IPS-NIHi11 (cell line): ENCODE data around the gene LAMB2.

Experiments
- DNase-seq: peaks from one replicate; pipeline ENCODE4 v3.0.0; 2012; ENCODE audit warnings: mixed read lengths, low spot score

LAMB2 gene

DNA sequence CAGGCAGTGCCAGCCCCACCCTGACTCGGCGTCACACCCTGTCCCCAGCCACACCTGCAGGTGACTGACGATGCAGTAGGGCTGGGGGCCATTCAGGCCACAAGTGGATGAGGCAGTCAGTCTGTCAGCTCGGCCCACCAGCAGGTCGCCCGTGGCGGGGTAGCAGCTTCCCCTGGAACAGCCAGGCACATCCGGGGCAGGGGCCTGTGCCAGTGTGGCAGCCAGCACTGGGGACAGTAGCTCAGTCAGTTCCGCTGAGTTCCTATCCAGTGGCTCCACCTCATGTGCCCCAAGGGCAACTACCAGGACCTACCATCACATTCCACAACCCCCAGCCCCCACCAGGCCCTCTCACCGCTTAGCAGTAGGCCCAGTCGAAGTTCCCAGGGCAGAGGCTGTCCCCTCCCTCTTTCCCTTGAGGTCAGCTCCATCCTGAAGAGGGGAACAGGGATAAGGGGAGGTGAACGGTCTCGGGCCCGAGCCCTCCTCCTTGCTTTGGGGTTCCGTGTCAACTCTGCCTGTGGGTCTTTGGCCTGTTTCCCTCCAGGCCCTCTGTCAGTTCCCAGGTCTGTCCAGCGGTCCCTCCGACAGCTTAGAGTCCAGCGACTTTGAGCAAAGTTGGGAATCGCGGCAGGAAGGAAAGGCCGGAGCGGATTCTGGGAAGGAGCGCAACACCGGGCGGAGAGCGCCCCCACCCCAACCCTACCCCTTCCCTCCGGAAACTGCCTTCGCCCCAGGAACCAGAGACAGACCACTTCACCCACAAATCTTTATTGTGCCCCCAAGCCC lies at the start of gene LAMB2:
Gene LAMB2, minus strand, starts transcription at position 614 of the 789 bp plus-strand sequence. Its CDS starts 183 bp downstream, at position 431.
- DNase-seq: peak; percentile 90

DNA sequence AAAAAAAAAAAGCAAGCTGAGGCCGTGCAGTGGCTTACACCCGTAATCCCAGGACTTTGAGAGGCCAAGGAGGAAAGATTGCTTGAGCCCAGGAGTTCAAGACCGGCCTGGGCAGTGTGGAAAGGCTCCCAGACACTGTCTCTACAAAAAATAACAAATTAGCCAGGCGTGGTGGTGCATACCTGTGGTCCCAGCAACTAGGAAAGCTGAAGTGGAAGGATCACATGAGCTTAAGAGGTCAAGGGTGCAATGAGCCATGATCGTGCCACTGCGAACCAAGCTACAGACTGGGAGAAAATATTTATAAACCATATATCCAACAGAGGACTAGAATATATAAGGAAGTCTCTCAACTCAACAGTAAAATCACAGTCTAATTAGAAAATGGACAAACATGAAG lies 48.5 kb upstream of the LAMB2 start:
- no peak for DNase-seq

DNA sequence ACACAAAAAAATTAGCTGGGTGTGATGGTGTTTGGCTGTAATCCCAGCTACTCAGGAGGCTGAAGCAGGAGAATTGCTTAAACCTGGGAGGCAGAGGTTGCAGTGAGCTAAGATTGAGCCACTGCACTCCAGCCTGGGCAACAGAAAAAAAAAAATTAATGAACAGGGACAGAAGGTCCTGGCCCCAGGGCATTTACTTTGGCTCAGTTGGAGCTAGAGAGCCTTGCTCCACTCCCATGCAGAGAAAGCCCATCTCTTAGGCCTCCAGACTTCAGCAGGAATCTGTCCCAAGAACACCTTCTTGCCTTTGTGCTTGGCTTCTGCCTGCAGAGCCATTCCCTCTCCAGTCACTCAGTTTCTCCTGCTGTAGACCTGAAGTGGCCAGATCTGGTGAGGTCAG lies 47.3 kb upstream of the LAMB2 start:
- no peak for DNase-seq

DNA sequence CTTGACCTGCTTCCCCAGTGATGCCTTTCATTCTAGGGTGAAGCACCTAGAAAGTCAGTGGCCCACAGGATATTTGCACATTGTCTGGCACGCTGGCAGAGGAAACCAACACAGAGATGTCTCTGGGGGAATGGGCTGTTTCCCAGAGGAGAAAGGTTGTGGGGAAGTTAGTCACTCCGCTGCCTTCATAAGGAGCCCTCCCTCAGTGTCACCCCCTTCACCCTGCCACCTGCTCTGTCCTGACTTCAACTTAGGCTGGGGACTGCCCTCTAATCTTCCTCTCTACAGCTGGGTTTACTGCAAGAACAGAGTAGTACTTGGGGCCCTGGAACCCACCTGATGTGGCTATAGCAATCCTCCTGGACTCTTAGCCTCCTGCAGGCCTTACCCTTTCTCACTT lies 44.2 kb upstream of the LAMB2 start:
- DNase-seq: no peak

DNA sequence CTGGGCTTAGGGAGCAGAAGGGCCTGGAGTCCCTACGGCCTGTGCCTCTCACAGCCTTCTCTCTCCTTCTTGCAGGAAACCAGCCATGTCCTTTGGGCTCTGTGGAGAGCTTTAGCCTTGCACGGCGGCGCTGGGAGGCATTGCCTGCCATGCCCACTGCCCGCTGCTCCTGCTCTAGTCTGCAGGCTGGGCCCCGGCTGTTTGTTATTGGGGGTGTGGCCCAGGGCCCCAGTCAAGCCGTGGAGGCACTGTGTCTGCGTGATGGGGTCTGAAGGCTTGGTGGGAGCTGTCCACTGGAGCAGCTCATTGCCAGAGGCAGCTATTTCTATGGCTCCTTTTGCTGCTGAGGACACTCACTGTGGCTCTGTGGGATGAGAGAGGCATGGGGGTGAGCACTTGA lies 42.7 kb upstream of the LAMB2 start:
- no peak for DNase-seq

DNA sequence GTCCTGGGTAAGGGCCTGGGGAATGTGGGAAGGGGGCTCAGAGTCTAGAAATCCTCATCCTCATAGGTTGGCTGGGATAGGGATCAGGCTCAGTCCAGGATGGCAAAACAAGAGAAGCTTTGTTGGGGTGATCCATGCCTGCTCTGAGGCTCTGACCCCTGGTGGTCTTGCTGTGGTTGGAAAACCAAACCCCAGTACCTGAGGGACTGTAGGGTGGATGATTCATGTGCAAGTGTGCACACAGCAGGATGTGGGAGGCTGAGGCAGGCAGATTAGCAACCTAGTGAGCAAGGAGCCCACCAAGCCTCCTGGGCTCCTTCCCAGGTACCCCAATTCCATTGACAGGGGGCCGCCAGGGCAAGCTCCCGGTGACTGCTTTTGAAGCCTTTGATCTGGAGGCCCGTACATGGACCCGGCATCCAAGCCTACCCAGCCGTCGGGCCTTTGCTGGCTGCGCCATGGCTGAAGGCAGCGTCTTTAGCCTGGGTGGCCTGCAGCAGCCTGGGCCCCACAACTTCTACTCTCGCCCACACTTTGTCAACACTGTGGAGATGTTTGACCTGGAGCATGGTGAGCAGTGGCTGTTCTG lies 41.6 kb upstream of the LAMB2 start:
- no peak for DNase-seq

DNA sequence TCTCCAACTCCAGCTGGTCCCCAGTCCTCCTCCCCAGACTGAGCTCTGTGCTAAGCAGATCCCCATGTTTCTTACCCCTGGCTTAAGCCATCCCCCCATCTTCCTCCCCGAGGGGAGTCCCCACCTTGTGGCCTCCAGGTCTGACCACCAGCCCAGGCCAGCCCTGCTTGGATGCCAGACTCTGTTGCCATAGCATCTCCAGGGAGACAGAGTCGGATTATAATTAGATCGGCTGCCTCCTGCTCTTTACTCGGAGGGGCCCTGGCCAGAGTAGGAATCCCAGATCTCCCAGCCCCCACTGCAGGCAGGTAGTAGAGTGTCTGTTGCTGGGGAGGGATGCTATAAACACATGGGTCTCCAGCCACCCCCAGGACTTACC lies 40.9 kb upstream of the LAMB2 start:
- no peak for DNase-seq

DNA sequence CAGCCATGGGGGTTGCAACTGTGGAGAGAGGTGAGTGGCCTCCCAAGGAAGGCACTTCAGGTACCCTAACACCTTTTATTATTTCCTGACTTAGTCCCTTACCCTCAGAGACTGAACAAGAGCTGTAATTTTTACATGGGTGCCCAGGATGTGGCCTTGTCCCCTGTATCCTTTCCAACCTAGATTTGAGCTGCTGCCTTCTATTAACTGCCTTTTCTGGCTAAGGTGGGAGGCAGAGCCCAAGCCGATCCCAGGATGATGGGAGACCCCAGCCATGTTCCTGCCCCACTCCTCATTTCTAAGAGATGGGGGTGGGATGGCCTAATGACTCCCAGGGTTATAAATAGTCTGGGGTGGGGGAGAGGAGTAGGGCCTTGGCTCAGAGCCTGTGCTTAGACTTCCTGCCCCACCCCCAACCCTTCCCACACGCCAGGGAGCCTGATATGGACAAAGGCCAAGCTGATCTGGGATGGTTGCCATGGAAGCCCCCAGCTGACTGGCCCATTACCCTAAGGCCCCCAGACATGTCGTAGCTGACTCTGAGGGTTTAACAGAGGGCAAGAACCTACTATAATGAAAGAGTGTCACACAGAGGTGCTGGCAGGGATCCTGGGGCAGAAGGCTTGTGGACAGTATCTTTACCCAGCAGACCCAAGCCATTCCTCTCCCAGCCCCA lies 40.4 kb upstream of the LAMB2 start:
- DNase-seq: peak; percentile 78

DNA sequence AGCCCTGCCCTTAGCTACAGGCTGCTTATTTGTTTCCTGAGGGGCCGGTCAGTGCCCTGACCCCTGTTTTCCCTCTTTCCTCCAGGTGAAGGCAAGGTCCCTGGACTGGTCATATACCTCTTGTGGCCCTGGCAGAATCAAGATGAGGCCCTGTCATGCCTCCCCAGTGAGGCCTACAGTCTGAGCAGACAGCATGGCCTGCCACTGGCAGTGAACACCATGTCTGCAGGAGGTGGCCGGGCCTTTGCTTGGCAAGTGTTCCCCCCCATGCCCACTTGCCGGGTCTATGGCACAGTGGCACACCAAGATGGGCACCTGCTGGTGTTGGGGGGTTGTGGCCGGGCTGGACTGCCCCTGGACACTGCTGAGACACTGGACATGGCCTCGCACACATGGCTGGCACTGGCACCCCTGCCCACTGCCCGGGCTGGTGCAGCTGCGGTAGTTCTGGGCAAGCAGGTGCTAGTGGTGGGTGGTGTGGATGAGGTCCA lies 39.7 kb upstream of the LAMB2 start:
- DNase-seq: no peak

DNA sequence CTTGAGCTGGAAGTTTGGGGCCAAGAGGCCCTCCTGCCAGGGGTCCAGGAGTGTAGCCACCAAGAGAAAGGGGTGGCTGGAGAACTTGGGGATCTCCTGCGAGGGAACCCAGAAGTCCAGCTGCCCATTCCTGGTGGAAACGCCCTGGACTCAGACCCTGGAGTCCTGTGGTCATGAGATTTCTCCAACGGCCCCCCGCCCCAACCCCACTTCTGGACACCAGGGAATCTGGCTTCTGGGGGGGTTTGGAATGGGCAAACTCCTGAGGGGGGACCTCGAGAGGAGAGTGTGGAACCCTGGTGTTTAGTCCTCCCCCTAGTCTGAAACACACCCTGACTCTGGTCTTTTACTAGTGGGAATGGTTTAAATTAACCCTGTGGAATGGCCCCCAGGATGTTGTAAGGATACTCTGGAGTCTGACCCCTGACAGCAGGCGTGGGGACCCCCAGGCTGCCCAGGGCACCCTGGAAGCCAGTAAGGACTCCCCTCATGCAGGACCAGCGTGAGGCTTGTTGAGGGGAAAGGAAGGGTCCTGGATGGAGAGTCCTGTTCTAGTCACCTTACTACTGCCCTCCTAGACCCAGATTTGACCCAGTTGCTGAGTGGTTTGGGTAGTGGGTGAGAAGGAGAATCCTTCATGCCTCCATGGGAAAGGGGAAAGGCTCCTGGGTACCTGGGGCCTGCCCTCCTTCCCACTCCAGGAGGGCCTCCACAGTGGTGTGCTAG lies 39.1 kb upstream of the LAMB2 start:
- DNase-seq: no peak

DNA sequence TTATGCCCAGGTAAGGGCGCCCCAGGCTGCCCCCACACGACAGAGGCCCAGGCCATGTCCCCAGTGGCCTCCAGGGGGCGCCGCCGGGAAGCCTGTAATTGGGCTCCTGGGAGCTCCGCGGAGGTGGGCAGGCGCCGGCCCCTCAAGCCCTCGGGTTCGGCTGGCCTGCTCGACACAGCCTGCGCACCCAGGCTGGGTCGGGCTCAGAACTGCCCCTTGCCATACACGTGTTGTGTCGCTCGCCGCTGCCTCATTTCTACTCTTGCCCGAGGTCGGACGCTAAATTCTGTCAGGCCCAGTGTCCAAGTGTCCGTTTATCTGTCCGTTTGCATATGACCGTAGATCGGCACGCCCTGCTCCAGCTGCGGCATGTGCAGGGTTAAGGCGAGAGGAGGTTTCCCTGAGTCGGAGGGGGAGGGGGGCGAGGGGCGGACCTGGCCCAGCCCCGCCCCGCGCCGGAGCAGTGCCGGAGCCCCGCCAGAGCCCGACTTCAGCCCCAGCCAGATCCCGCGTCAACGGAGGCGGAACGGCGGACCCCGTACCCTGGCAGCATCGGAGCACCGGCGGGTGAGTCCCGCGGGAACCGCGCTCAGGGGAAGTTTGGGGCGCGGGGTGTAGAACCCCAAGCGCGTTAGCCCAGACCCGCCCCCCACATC lies 38.4 kb upstream of the LAMB2 start, which contains the start of gene KLHDC8B:
Gene KLHDC8B, plus strand, starts transcription at position 480 of the 656 bp plus-strand sequence. CDS start 1,172 bp downstream, outside the sequence.
- DNase-seq: peak; percentile 97

DNA sequence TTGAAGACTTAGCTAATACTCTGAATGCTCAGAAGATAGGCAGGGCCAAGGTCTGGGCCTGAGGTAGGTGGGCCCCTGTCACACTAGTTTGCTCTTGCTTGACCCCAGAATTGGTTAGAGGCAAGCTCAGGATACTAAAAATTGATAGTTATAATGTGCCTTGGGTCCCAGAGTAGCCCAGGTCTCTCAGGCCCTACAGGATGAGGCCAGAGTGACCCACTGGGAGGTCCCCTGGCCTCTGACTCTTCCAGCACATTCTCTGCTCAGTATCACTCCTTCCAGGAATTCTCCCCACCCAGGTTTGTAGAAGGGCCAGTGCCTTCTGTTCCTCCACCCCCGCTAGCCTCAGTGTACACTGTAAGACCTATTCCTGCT lies 37.9 kb upstream of the LAMB2 start:
- DNase-seq: no peak

DNA sequence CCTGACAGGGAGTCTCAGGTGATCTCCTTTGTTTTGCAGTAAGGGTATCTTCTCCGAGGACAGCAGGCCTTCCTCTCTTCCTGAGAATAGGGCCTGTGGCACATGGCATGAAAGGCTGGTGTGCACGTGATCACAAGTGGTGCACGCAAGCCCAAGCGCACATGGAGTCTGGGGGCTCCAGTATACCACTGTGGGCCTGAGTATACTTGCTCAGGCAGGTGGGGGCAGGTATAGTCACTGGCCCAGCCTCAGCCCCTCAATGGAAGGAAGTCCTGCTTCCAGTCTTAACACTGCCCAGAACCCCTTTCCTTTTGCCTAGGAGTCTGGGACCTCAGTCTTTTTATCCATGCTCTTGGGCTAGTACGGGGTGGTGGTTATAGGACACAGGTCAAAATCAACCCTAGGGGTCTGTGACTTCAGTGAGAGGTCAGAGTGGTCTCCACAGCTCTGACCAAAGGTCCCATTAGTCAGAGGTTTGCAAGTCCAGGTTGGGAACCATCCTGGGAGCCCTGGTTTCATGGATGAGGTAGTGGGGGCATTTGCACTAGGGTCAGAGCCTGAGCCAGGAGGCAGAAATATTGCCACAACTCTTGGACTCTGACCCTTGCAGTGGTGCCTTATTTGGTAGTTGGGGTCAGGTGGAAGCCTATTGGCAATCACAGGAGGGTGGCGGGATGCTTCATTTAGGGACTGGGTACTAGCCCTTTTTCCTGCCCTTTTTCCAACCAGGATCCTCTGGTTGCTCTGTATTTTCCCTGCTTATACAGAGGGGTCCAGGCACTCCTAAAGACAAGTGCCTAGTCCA lies 34.1 kb upstream of the LAMB2 start:
- DNase-seq: no peak

DNA sequence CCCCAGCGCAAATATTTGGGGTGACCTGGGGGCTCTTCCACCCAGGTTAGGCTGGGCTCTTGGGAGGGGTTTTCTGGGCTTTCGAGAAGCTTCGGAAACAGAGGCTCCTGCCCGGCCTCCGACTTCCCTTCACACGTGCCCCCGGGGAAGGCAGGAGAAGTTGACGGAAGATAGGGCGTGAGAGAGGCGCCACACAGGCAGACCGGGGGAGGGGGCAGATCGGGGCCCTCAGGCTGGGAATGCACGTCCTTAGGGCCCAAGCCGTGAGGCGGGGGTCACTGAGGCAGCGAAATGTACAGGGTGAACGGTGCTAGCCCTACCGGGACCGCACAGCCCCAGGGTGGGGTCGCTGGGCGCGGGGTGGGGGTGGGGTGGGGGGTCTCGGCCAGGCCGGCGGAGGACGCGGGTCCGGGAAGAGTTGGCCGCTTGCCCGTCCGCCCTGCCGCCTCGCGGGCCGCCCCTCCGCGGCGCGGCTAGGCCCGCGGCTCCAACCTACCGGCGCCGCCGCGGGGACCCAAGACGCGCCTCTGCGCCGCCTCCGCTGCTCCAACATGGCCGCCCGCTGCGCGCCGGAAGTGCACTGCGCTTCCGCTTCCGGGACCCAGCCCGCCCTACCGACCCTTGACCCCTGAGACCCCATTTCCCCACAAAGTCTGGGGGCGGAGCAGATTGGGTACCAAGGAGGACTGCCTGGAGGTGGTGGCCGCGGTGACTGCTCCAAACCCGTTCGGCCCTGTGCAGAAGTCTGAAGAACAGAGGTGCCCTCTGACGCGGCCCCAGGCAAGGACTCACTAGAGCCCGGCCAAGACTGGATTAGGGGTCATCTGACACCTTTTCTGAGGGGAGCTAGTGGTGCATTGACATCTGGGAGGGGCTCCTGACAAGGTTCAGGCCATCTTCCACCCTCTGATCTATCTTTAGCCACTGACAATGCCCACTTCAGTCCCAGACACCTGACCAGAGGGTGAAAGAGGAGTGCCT lies 33.2 kb upstream of the LAMB2 start, which contains the start of gene CCDC71:
Gene CCDC71, minus strand, starts transcription at position 561 of the 981 bp plus-strand sequence. CDS start 2,123 bp downstream, outside the sequence.
- peak; percentile 98 for DNase-seq

DNA sequence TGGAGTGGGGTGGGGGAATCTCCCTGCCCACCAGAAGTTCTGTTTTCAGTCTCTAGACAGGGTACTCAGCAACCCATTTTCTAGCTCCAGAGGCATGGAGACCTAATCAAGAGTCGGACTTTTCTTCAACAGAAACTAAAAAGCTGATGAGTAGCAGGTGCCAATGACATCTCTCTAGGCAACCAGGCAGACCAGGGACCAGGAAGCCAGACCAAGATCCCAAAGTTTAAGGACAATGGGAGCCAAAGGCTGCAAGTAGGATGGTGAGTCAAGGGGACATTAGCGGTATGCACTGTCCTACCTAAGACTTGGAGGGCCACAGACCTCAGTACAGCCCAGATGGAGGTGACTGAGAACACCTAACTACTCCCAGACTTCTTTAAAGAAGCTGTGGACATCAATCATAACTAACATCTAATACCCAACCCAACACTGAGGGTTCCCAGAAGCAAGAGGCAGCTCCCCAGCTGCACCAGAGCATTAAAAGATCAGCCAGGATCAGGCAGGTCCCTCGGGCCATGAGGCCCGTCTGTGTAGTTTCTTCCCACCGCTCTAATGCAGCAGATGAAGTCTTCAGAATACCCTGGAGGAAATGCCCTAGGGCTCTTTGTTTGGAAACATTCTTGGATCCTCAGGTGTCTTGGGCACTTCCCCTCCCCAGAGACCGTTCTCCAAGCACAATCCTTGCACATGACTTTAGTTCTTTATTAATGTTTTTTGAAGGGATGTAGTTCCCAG lies 32.3 kb upstream of the LAMB2 start:
- no peak for DNase-seq

DNA sequence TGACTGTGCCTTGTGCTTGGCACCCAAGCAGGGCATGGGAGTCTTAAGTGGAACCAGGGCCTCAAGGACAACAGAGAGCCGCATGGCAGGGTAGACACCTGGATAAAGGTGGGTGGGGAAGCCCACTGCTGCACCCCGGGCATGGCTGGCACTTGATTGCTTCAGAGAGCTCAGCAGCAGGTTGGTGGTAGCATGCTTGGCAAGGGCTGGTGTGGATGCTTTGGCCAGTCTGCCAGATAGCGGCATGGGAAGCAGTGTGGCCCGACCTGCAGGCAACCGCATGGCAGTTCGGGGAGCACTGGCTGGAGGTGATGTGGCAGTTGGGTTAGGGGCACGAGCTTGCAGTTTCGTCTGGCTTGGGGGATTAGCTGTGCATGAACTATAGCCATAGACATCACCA lies 30.8 kb upstream of the LAMB2 start:
- no peak for DNase-seq

DNA sequence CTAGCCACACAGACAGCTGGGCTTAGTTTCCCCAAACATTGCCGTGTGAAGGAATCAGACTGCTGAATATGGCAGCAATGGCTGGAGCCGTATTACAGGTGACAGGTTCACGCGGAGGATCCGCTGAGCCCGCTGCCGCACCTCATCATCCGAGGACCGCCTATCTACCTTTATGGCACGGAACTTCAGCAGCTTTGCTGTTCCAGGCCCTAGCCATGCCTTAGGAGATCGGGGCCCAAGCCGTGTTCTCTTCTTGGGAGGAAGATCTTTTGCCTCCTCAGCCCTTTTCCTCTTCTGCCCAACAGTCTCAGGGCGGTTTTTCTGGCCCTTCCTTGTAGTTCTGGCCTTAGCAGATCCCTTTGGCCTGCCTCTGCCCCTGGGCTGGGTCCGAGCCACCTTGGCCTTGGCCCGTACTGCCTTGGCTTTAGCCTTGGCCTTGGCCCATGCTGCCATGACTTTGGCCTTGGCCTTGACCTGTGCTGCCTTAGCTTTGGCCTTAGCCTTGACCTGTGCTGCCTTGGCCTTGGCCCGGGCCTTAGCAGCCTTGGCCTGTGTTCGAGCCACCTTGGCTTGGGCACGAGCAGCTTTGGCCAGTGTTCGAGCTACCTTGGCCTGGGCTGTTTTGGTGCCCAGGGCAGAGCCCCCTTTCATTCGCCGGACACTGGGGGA lies 30.0 kb upstream of the LAMB2 start:
- DNase-seq: no peak

DNA sequence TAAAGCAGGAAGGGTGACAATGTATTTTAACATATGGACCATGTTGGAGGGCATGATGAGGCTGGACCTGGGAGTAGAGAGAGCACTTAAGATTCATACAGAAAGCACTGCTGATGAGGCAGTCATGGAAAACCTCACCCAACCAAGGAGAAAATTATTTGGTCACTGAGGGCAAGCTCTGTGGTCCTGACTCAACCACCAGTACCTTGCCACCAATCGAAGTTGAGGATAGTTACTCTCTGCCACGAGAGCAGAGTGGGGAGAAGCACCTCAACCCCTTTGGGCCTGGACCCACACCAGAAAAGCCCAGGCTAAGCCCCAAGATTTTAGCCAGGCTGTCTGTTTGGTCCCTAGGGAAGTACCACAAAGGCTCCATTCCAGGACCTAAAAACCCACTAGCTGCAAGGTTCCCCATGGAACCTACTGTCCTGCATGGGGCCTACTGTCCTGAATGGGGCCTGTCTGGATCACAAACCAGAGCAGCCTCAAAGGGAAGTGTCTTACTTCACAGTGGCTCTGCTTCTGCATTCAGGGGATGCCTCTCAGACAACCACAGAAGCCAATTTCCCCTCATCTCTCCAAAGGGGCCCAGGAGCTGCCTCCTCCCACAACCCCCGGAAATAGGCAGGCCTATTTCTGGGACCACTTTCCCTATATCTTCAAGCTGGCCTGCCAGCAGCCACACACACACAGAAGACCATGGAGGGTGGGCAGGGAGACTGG lies 29.1 kb upstream of the LAMB2 start:
- DNase-seq: no peak
